ENCODE data around the gene TP73. TPM values are rescaled to one million over a fixed set of nuclear protein-coding genes. Genes with fewer than 3 reads are reported as not detected.
A peak's percentile ranks its signal among the peaks of the same experiment; 100 is the strongest.

TP73 gene
- total RNA-seq, 1 experiment from 2014 or later: 0.82 TPM

GRCh38 chr1:3679799-3680453, 27.6 kb downstream of the TP73 start:
- Mint-ChIP-seq H3K27ac (ENCODE audit: low read depth, unreplicated experiment) (peak overlapping the region; percentile 4), H3K27me3 (ENCODE audit: insufficient read depth, unreplicated experiment) (peaks cover 11% of the 10 kb centered on the region), H3K9me3 (ENCODE audit: unreplicated experiment) (no peaks in the 10 kb centered on the region), H3K4me3 (ENCODE audit: unreplicated experiment) (no peak overlapping the region), H3K4me1 (ENCODE audit: insufficient read depth, unreplicated experiment) (peaks cover 10% of the 10 kb centered on the region), H3K36me3 (ENCODE audit: insufficient read depth, unreplicated experiment) (no peaks in the 10 kb centered on the region)
- no peak for DNase-seq (ENCODE audit: unreplicated experiment)
- intact Hi-C loops (cut with micrococcal nuclease): no loop called here
- no peak for TF ChIP-seq CTCF (IDR thresholded peaks at IDR 0.05; ENCODE audit: unreplicated experiment)
- ChIA-PET CTCF (interaction anchor here (1.3 kb wide), 1 partner anchor 11 kb away, joined by 3 read pairs; no protein-coding TSS in a partner anchor), POLR2A (interaction anchor here (1.0 to 1.7 kb wide), 2 partner anchors 7 to 38 kb away, joined by 3 read pairs; no protein-coding TSS in a partner anchor)
- no TSS peak for BruUV-seq (replicated peaks)

GRCh38 chr1:3680488-3681230, 28.3 kb downstream of the TP73 start:
- no peak overlapping the region for H3K27ac Mint-ChIP-seq (ENCODE audit: low read depth, unreplicated experiment)
- TF ChIP-seq CTCF (IDR thresholded peaks at IDR 0.05; ENCODE audit: unreplicated experiment): no peak
- ChIA-PET POLR2A (interaction anchor here (0.9 to 1.7 kb wide), 3 partner anchors 8 to 37 kb away, joined by 3 read pairs; no protein-coding TSS in a partner anchor), CTCF (interaction anchor here (0.6 to 1.3 kb wide), 6 partner anchors 11 to 120 kb away, joined by 3 to 5 read pairs (median 4); no protein-coding TSS in a partner anchor)
- H3K27me3 Mint-ChIP-seq (ENCODE audit: insufficient read depth, unreplicated experiment): peaks cover 11% of the 10 kb centered on the region
- DNase-seq (ENCODE audit: unreplicated experiment): no peak
- BruUV-seq (replicated peaks): no TSS peak
- H3K4me3 Mint-ChIP-seq (ENCODE audit: unreplicated experiment): no peak overlapping the region
- H3K9me3 Mint-ChIP-seq (ENCODE audit: unreplicated experiment): no peaks in the 10 kb centered on the region
- intact Hi-C loops (cut with micrococcal nuclease): no loop called here
- H3K4me1 Mint-ChIP-seq (ENCODE audit: insufficient read depth, unreplicated experiment): peaks cover 10% of the 10 kb centered on the region
- no peaks in the 10 kb centered on the region for H3K36me3 Mint-ChIP-seq (ENCODE audit: insufficient read depth, unreplicated experiment)

- Mint-ChIP-seq H3K9me3 (ENCODE audit: unreplicated experiment) (no peaks in the 10 kb centered on the region), H3K27ac (ENCODE audit: low read depth, unreplicated experiment) (no peak overlapping the region), H3K4me1 (ENCODE audit: insufficient read depth, unreplicated experiment) (peaks cover 10% of the 10 kb centered on the region), H3K36me3 (ENCODE audit: insufficient read depth, unreplicated experiment) (no peaks in the 10 kb centered on the region), H3K4me3 (ENCODE audit: unreplicated experiment) (no peak overlapping the region), H3K27me3 (ENCODE audit: insufficient read depth, unreplicated experiment) (peaks cover 11% of the 10 kb centered on the region)
- TF ChIP-seq CTCF (IDR thresholded peaks at IDR 0.05; ENCODE audit: unreplicated experiment): no peak
- no TSS peak for BruUV-seq (replicated peaks)
- peak; percentile 46 for DNase-seq (ENCODE audit: unreplicated experiment)
- CTCF ChIA-PET: interaction anchor here (0.6 to 1.3 kb wide), 6 partner anchors 10 to 120 kb away, joined by 3 to 5 read pairs (median 4); no protein-coding TSS in a partner anchor
- POLR2A ChIA-PET: interaction anchor here (0.9 to 1.7 kb wide), 3 partner anchors 9 to 36 kb away, joined by 3 read pairs; no protein-coding TSS in a partner anchor
- intact Hi-C loops (cut with micrococcal nuclease): no loop called here
Observed at GRCh38 chr1:3681231-3681897, 29.0 kb downstream of the TP73 start.
